Activated T-cell treated with anti-CD3 and anti-CD28 coated beads, Interleukin-2, amount 50 U/mL, for 24 hours (primary cell): ENCODE results near the gene ZDHHC13.

Experiments used
- DNase-seq: peaks from one replicate; pipeline ENCODE4 v3.0.0-alpha.2; 2020
- H3K27ac Mint-ChIP-seq: 2 replicates; pipeline ENCODE4 v1.8.0; 2020; ENCODE audit warnings: mild to moderate bottlenecking, mixed read lengths
- H3K27me3 Mint-ChIP-seq: 2 replicates; pipeline ENCODE4 v1.8.0; 2020; ENCODE audit warnings: mixed read lengths
- H3K36me3 Mint-ChIP-seq: 2 replicates; pipeline ENCODE4 v1.8.0; 2020; ENCODE audit warnings: low read depth, mixed read lengths
- H3K4me1 Mint-ChIP-seq: 2 replicates; pipeline ENCODE4 v1.8.0; 2020; ENCODE audit warnings: low read depth, mixed read lengths
- H3K4me3 Mint-ChIP-seq: 2 replicates; pipeline ENCODE4 v1.8.0; 2020; ENCODE audit warnings: mild to moderate bottlenecking, moderate library complexity, mixed read lengths
- H3K9me3 Mint-ChIP-seq: 2 replicates; pipeline ENCODE4 v1.8.0; 2020; ENCODE audit warnings: mixed read lengths

The ZDHHC13 gene

GRCh38 chr11:19089421-19089820, 27.5 kb upstream of the ZDHHC13 start:
- H3K27me3 Mint-ChIP-seq, result peaks cover 40% of the 10 kb centered on the region
- H3K27ac Mint-ChIP-seq, result no peak overlapping the region
- H3K36me3 Mint-ChIP-seq, result no peaks in the 10 kb centered on the region
- no peak overlapping the region for H3K4me3 Mint-ChIP-seq
- DNase-seq, result no peak
- H3K4me1 Mint-ChIP-seq, result no peaks in the 10 kb centered on the region
- no peaks in the 10 kb centered on the region for H3K9me3 Mint-ChIP-seq

- H3K27me3 Mint-ChIP-seq, result peaks cover 49% of the 10 kb centered on the region
- no peaks in the 10 kb centered on the region for H3K9me3 Mint-ChIP-seq
- no peak overlapping the region for H3K27ac Mint-ChIP-seq
- H3K4me1 Mint-ChIP-seq, result no peaks in the 10 kb centered on the region
- no peak for DNase-seq
- no peak overlapping the region for H3K4me3 Mint-ChIP-seq
- no peaks in the 10 kb centered on the region for H3K36me3 Mint-ChIP-seq
These were observed 25.6 kb upstream of the ZDHHC13 start for GRCh38 chr11:19091366-19091765.

GRCh38 chr11:19092342-19092741, 24.6 kb upstream of the ZDHHC13 start:
- H3K4me1 Mint-ChIP-seq, result no peaks in the 10 kb centered on the region
- DNase-seq, result no peak
- H3K4me3 Mint-ChIP-seq, result no peak overlapping the region
- no peaks in the 10 kb centered on the region for H3K9me3 Mint-ChIP-seq
- H3K27ac Mint-ChIP-seq, result no peak overlapping the region
- no peaks in the 10 kb centered on the region for H3K36me3 Mint-ChIP-seq
- peaks cover 56% of the 10 kb centered on the region for H3K27me3 Mint-ChIP-seq

- Mint-ChIP-seq H3K27me3 (peaks cover 60% of the 10 kb centered on the region), H3K36me3 (no peaks in the 10 kb centered on the region), H3K4me1 (no peaks in the 10 kb centered on the region), H3K9me3 (no peaks in the 10 kb centered on the region), H3K4me3 (no peak overlapping the region), H3K27ac (no peak overlapping the region)
- DNase-seq, result no peak
These were observed 24.1 kb upstream of the ZDHHC13 start for GRCh38 chr11:19092850-19093249.

- no peak for DNase-seq
- no peaks in the 10 kb centered on the region for H3K9me3 Mint-ChIP-seq
- H3K27ac Mint-ChIP-seq, result no peak overlapping the region
- no peaks in the 10 kb centered on the region for H3K36me3 Mint-ChIP-seq
- H3K27me3 Mint-ChIP-seq, result peaks cover 58% of the 10 kb centered on the region
- H3K4me1 Mint-ChIP-seq, result no peaks in the 10 kb centered on the region
- H3K4me3 Mint-ChIP-seq, result no peak overlapping the region
These were observed 23.0 kb upstream of the ZDHHC13 start for GRCh38 chr11:19093976-19094375.

- DNase-seq, result no peak
- Mint-ChIP-seq H3K4me3 (no peak overlapping the region), H3K9me3 (no peaks in the 10 kb centered on the region), H3K27ac (no peak overlapping the region), H3K4me1 (no peaks in the 10 kb centered on the region), H3K27me3 (peaks cover 58% of the 10 kb centered on the region), H3K36me3 (no peaks in the 10 kb centered on the region)
These were observed 22.1 kb upstream of the ZDHHC13 start for GRCh38 chr11:19094859-19095258.

GRCh38 chr11:19099093-19099492, 17.9 kb upstream of the ZDHHC13 start:
- Mint-ChIP-seq H3K27me3 (peaks cover 43% of the 10 kb centered on the region), H3K9me3 (no peaks in the 10 kb centered on the region), H3K36me3 (no peaks in the 10 kb centered on the region), H3K4me3 (no peak overlapping the region), H3K4me1 (no peaks in the 10 kb centered on the region), H3K27ac (no peak overlapping the region)
- DNase-seq, result no peak

- no peaks in the 10 kb centered on the region for H3K9me3 Mint-ChIP-seq
- no peaks in the 10 kb centered on the region for H3K36me3 Mint-ChIP-seq
- H3K27ac Mint-ChIP-seq, result no peak overlapping the region
- no peak overlapping the region for H3K4me3 Mint-ChIP-seq
- H3K27me3 Mint-ChIP-seq, result peaks cover 40% of the 10 kb centered on the region
- DNase-seq, result no peak
- no peaks in the 10 kb centered on the region for H3K4me1 Mint-ChIP-seq
These were observed 16.1 kb upstream of the ZDHHC13 start for GRCh38 chr11:19100885-19101284.

GRCh38 chr11:19101796-19102520, 15.0 kb upstream of the ZDHHC13 start:
- Mint-ChIP-seq H3K27me3 (peaks cover 34% of the 10 kb centered on the region), H3K9me3 (no peaks in the 10 kb centered on the region), H3K4me3 (no peak overlapping the region), H3K36me3 (no peaks in the 10 kb centered on the region), H3K4me1 (no peaks in the 10 kb centered on the region), H3K27ac (no peak overlapping the region)
- no peak for DNase-seq

- Mint-ChIP-seq H3K4me3 (no peak overlapping the region), H3K36me3 (no peaks in the 10 kb centered on the region), H3K27ac (no peak overlapping the region), H3K4me1 (no peaks in the 10 kb centered on the region), H3K27me3 (peaks cover 33% of the 10 kb centered on the region), H3K9me3 (no peaks in the 10 kb centered on the region)
- no peak for DNase-seq
These were observed 14.5 kb upstream of the ZDHHC13 start for GRCh38 chr11:19102521-19102900.

GRCh38 chr11:19105011-19105410, 12.0 kb upstream of the ZDHHC13 start:
- Mint-ChIP-seq H3K4me1 (peaks cover 5% of the 10 kb centered on the region), H3K27ac (no peak overlapping the region)
- DNase-seq, result no peak

GRCh38 chr11:19107125-19107524, 9.8 kb upstream of the ZDHHC13 start:
- Mint-ChIP-seq H3K4me3 (no peak overlapping the region), H3K4me1 (peaks cover 5% of the 10 kb centered on the region), H3K36me3 (no peaks in the 10 kb centered on the region), H3K9me3 (no peaks in the 10 kb centered on the region), H3K27me3 (peaks cover 30% of the 10 kb centered on the region), H3K27ac (no peak overlapping the region)
- DNase-seq, result no peak

More at GRCh38 chr11:19105011-19105410, 12.0 kb upstream of the ZDHHC13 start:
- no peaks in the 10 kb centered on the region for H3K36me3 Mint-ChIP-seq
- no peak overlapping the region for H3K4me3 Mint-ChIP-seq
- no peaks in the 10 kb centered on the region for H3K9me3 Mint-ChIP-seq
- peaks cover 30% of the 10 kb centered on the region for H3K27me3 Mint-ChIP-seq

GRCh38 chr11:19110295-19110694, 6.7 kb upstream of the ZDHHC13 start:
- H3K4me1 Mint-ChIP-seq, result peaks cover 5% of the 10 kb centered on the region
- no peak overlapping the region for H3K27ac Mint-ChIP-seq
- no peak for DNase-seq
- no peaks in the 10 kb centered on the region for H3K9me3 Mint-ChIP-seq
- no peaks in the 10 kb centered on the region for H3K36me3 Mint-ChIP-seq
- H3K27me3 Mint-ChIP-seq, result peaks cover 21% of the 10 kb centered on the region
- no peak overlapping the region for H3K4me3 Mint-ChIP-seq

GRCh38 chr11:19111809-19112208, 5.2 kb upstream of the ZDHHC13 start:
- Mint-ChIP-seq H3K36me3 (no peaks in the 10 kb centered on the region), H3K4me1 (peaks cover 12% of the 10 kb centered on the region), H3K4me3 (no peak overlapping the region), H3K9me3 (no peaks in the 10 kb centered on the region), H3K27ac (no peak overlapping the region), H3K27me3 (peaks cover 20% of the 10 kb centered on the region)
- DNase-seq, result no peak

GRCh38 chr11:19116276-19116970, 545 bp upstream of the ZDHHC13 start:
- no peaks in the 10 kb centered on the region for H3K27me3 Mint-ChIP-seq
- H3K36me3 Mint-ChIP-seq, result peaks cover 43% of the 10 kb centered on the region
- H3K4me1 Mint-ChIP-seq, result peaks cover 46% of the 10 kb centered on the region
- no peaks in the 10 kb centered on the region for H3K9me3 Mint-ChIP-seq
- peak; percentile 36 for DNase-seq
- H3K27ac Mint-ChIP-seq, result peak overlapping the region; percentile 95
- peak overlapping the region; percentile 93 for H3K4me3 Mint-ChIP-seq
